Measurements from ENCODE around the gene PCDH17.

The PCDH17 gene

DNA sequence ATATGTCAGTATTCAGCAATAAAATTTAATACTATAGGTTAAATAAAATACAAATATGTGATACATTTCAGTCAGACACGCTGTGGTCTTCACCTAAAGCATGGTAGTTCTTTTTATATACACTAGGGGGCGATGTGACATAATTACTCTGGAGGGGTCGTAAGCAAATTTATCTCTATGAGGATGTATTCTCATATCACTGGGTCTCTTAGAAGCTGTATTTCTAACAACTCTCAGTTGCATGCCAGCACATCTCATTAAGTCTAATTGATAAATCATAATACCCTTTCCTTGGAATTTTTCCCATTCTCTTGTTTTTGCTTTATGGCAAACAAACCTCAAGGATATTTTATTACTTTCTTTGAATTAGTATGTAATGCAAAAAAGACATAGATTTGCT is 3.9 kb upstream of the PCDH17 start:
- Histone ChIP-seq H3K36me3 (no peaks in the 10 kb centered on the region), H3K4me1 (ENCODE audit: control insufficient read depth in 1 of 2, insufficient read depth in 1 of 2, low read depth in 1 of 2, low read length in 1 of 2) (peaks cover 0 to 7% of the 10 kb centered on the region in 2 experiments), H3K4me3 (ENCODE audit: low read depth in 1 of 2, low read length in 1 of 2) (no peak overlapping the region), H3K27ac (no peak overlapping the region), H3K27me3 (peaks cover 72% of the 10 kb centered on the region), H3K9me3 (no peaks in the 10 kb centered on the region)
- TF ChIP-seq, protein P1, sequence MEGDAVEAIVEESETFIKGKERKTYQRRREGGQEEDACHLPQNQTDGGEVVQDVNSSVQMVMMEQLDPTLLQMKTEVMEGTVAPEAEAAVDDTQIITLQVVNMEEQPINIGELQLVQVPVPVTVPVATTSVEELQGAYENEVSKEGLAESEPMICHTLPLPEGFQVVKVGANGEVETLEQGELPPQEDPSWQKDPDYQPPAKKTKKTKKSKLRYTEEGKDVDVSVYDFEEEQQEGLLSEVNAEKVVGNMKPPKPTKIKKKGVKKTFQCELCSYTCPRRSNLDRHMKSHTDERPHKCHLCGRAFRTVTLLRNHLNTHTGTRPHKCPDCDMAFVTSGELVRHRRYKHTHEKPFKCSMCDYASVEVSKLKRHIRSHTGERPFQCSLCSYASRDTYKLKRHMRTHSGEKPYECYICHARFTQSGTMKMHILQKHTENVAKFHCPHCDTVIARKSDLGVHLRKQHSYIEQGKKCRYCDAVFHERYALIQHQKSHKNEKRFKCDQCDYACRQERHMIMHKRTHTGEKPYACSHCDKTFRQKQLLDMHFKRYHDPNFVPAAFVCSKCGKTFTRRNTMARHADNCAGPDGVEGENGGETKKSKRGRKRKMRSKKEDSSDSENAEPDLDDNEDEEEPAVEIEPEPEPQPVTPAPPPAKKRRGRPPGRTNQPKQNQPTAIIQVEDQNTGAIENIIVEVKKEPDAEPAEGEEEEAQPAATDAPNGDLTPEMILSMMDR (IDR thresholded peaks at IDR 0.05) = peak; percentile 36

DNA sequence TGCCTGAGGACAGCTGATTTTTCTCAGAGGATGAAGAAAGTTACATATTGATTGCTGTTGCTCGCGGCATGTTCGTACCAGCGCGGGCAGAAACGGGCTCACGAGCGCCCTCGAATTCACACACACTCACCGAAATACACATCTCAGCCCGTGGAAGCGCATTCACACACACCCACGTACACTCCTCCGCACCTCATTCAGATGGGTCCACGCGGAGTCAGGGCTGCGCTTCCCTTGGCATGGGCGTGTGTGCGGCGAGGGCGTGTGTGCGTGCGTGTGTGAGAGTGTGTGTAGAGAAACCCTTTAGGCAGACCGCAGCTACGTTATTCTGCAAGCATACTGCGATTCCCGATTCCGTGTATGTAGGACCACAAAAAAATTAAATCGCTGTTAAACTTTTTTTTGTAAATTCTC is 2.1 kb upstream of the PCDH17 start:
- Histone ChIP-seq H3K4me3 (ENCODE audit: low read depth in 1 of 2, low read length in 1 of 2) (no peak overlapping the region), H3K27ac (no peak overlapping the region), H3K9me3 (no peaks in the 10 kb centered on the region), H3K36me3 (no peaks in the 10 kb centered on the region), H3K4me1 (ENCODE audit: control insufficient read depth in 1 of 2, insufficient read depth in 1 of 2, low read depth in 1 of 2, low read length in 1 of 2) (peaks cover 0 to 7% of the 10 kb centered on the region in 2 experiments), H3K27me3 (peaks cover 86% of the 10 kb centered on the region)
- TF ChIP-seq, protein P1 (IDR thresholded peaks at IDR 0.05) = no peak

DNA sequence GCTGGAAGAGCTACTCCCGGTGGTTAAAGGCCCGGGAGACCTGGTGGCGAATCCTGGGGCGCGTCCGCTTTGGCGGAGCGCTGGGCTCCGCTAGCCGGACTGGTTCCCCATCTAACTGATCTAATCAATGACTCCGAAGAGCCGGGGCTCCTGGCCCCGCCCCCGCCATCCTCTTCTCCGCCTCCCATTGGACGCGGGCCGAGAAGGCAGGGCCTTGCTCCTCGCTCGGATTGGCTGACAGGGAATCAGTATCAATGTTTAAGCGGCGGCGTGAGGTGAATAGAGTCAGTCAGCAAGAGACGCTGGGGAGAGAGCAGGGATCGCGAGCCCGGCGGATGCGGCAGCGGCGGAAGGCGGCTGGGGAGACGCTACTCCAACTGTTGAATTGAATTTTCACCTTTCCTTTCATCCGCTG is 1.7 kb upstream of the PCDH17 start:
- H3K9me3 ChIP-seq = no peaks in the 10 kb centered on the region
- H3K4me3 ChIP-seq (ENCODE audit: low read depth in 1 of 2, low read length in 1 of 2) = peak overlapping the region in 1 of 2 experiments; percentile 5
- no peak overlapping the region for H3K27ac ChIP-seq
- peaks cover 86% of the 10 kb centered on the region for H3K27me3 ChIP-seq
- peaks cover 0 to 7% of the 10 kb centered on the region in 2 experiments for H3K4me1 ChIP-seq (ENCODE audit: control insufficient read depth in 1 of 2, insufficient read depth in 1 of 2, low read depth in 1 of 2, low read length in 1 of 2)
- TF ChIP-seq, protein P1 (IDR thresholded peaks at IDR 0.05) = no peak
- no peaks in the 10 kb centered on the region for H3K36me3 ChIP-seq

DNA sequence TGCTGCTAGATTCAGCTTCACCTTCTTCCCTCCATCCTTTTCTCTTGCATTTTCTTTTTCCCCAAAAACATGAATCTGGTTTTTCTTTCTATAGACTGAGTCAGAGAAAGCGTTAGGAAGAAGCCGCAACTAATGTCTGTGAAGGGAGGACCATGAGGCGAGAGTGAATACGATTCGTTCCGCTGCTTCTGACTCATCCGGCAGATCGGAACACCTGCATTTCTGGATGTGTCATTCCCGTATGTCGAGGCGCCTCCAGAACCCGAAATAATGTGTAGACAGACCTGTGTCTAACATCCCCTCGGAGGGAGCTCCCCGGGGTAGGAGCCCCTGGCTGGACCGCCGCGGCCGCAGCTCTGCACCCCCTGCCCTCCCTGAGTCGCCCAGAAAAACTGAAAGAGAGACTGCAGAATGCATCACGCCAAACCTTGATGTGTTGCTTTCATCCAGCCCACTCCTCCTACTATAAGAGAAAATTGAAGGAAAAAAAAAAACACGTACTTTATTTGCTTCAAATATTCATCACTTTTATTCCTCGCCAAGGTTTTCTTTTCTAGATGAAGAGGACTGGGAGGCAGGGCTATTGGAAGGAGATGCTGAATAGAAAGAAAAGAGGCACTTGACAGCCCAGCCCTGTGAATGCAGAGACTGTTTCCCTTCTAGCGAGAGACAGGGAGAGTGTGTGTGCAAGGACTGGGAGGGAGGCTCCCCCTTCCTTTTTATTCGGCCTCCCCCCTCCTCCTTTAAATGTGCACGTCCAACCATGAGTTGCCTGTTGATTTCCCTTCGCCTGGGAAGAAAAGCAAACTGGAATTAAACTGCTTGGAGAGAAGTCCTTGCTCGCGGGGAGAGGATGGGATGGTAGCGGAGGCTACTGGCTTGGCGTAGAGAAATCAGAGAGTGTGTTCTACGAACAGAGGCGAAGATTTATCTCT is 616 bp upstream of the PCDH17 start:
- Histone ChIP-seq H3K27ac (no peak overlapping the region), H3K4me3 (ENCODE audit: low read depth in 1 of 2, low read length in 1 of 2) (no peak overlapping the region), H3K9me3 (no peaks in the 10 kb centered on the region), H3K4me1 (ENCODE audit: control insufficient read depth in 1 of 2, insufficient read depth in 1 of 2, low read depth in 1 of 2, low read length in 1 of 2) (peaks cover 0 to 7% of the 10 kb centered on the region in 2 experiments), H3K36me3 (no peaks in the 10 kb centered on the region), H3K27me3 (peaks cover 97% of the 10 kb centered on the region)
- TF ChIP-seq, protein P1 (IDR thresholded peaks at IDR 0.05) = no peak

DNA sequence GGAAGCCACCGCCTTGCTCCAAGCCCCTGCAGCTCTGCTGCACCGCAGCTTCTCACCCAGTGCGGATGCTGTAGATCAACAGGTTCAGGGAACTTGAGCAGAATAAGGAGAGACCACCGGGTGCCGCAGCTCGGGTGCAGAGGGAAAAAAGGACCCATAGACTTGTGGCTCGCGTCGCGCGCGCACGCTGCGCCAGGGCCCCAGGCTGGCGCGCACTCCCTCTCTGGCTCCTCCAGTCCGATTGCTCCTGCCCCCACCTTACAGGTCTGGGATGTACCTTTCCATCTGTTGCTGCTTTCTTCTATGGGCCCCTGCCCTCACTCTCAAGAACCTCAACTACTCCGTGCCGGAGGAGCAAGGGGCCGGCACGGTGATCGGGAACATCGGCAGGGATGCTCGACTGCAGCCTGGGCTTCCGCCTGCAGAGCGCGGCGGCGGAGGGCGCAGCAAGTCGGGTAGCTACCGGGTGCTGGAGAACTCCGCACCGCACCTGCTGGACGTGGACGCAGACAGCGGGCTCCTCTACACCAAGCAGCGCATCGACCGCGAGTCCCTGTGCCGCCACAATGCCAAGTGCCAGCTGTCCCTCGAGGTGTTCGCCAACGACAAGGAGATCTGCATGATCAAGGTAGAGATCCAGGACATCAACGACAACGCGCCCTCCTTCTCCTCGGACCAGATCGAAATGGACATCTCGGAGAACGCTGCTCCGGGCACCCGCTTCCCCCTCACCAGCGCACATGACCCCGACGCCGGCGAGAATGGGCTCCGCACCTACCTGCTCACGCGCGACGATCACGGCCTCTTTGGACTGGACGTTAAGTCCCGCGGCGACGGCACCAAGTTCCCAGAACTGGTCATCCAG is 964 bp downstream of the PCDH17 start:
- Histone ChIP-seq H3K27me3 (peaks cover 100% of the 10 kb centered on the region), H3K4me3 (ENCODE audit: low read depth in 1 of 2, low read length in 1 of 2) (no peak overlapping the region), H3K9me3 (no peaks in the 10 kb centered on the region), H3K36me3 (no peaks in the 10 kb centered on the region), H3K27ac (no peak overlapping the region), H3K4me1 (ENCODE audit: control insufficient read depth in 1 of 2, insufficient read depth in 1 of 2, low read depth in 1 of 2, low read length in 1 of 2) (peaks cover 0 to 7% of the 10 kb centered on the region in 2 experiments)
- TF ChIP-seq, protein P1 (IDR thresholded peaks at IDR 0.05) = no peak
